ENCODE results near the gene CD44.

DNA sequence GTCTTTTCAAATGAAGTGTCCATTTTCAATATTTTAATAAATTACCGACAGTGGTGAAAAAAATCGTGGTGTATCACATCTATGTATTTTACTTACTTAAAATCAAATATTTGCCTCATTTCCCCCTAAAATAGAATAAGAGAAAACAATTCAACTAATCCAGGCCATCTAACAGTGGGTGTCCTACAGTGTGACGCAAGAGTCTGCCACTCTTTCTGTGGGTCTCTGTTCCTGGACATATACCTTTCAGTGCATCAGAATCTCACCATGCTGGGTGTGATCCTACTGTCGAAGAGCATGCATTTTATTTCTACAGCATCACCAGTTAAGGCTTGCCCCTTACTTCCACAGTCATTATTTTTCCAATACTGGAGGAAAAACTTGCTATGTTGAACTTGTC is 111.2 kb downstream of the CD44 start:
- TF ChIP-seq, protein P1, sequence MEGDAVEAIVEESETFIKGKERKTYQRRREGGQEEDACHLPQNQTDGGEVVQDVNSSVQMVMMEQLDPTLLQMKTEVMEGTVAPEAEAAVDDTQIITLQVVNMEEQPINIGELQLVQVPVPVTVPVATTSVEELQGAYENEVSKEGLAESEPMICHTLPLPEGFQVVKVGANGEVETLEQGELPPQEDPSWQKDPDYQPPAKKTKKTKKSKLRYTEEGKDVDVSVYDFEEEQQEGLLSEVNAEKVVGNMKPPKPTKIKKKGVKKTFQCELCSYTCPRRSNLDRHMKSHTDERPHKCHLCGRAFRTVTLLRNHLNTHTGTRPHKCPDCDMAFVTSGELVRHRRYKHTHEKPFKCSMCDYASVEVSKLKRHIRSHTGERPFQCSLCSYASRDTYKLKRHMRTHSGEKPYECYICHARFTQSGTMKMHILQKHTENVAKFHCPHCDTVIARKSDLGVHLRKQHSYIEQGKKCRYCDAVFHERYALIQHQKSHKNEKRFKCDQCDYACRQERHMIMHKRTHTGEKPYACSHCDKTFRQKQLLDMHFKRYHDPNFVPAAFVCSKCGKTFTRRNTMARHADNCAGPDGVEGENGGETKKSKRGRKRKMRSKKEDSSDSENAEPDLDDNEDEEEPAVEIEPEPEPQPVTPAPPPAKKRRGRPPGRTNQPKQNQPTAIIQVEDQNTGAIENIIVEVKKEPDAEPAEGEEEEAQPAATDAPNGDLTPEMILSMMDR (conservative IDR thresholded peaks at IDR 0.05 in 1 of 2, IDR thresholded peaks at IDR 0.05 in 1 of 2; ENCODE audit: extremely low read depth in 1 of 2, insufficient read depth in 1 of 2, low read depth in 1 of 2, low read length in 2 of 2) = no peak
- no peak for TF ChIP-seq EZH2 (IDR thresholded peaks at IDR 0.05; ENCODE audit: borderline replicate concordance, low read length)
